WTC11 (cell line): ENCODE measurements around the gene SPATS2. TPM values are rescaled to one million over a fixed set of nuclear protein-coding genes. Genes with fewer than 3 reads are reported as not detected.

ENCODE experiments used
- ATAC-seq: fragments of 200-7000 bp; cut with Tn5 transposase; 2 replicates; pipeline ENCODE4 v1.10.0; 2021; ENCODE audit warnings: mild to moderate bottlenecking, moderate library complexity
- CTCF ChIA-PET: fragments of 300-600 bp; sonication (Branson Sonifier 250); formaldehyde crosslinking; loops from one replicate; lab custom pipeline; 2021; ENCODE audit warnings: antibody characterized with exemption; lab: Charles Lee
- POLR2A ChIA-PET: fragments of 350-600 bp; sonication (Branson Sonifier 250); formaldehyde crosslinking; loops from one replicate; lab custom pipeline; 2021; ENCODE audit warnings: antibody characterized with exemption; lab: Charles Lee
- DNase-seq: peaks from one replicate; pipeline ENCODE4 v3.0.0; 2021; ENCODE audit warnings: low spot score
- H3K27ac Mint-ChIP-seq: 2 replicates; pipeline ENCODE4 v1.8.0; 2021; ENCODE audit warnings: mixed read lengths
- H3K27me3 Mint-ChIP-seq: 2 replicates; pipeline ENCODE4 v1.8.0; 2021; ENCODE audit warnings: low read depth, mild to moderate bottlenecking, moderate library complexity, mixed read lengths
- H3K36me3 Mint-ChIP-seq: 2 replicates; pipeline ENCODE4 v1.8.0; 2021; ENCODE audit warnings: mixed read lengths
- H3K4me1 Mint-ChIP-seq: 2 replicates; pipeline ENCODE4 v1.8.0; 2022; ENCODE audit warnings: mixed read lengths
- H3K4me3 Mint-ChIP-seq: 2 replicates; pipeline ENCODE4 v1.8.0; 2021; ENCODE audit warnings: mild to moderate bottlenecking, moderate library complexity, mixed read lengths
- H3K9me3 Mint-ChIP-seq: 2 replicates; pipeline ENCODE4 v1.8.0; 2021; ENCODE audit warnings: mixed read lengths
- CREB1 ChIP-seq: sonication (generic); formaldehyde crosslinking; IDR thresholded peaks from 2 replicates; pipeline ENCODE4 v1.8.0; 2023; ENCODE audit warnings: mild to moderate bottlenecking, missing genetic modification reagents
- CREM ChIP-seq: sonication (generic); formaldehyde crosslinking; IDR thresholded peaks from 2 replicates; pipeline ENCODE4 v1.8.1; 2022; ENCODE audit warnings: mild to moderate bottlenecking, missing genetic modification reagents, moderate library complexity
- E2F4 ChIP-seq: sonication (generic); formaldehyde crosslinking; IDR thresholded peaks from 2 replicates; pipeline ENCODE4 v1.8.1; 2022; ENCODE audit warnings: low read depth, mild to moderate bottlenecking, moderate library complexity, missing genetic modification reagents, borderline replicate concordance
- ERG ChIP-seq: fragments of 250-450 bp; sonication (Bioruptor Pico); IDR thresholded peaks from 2 replicates; pipeline ENCODE4 v1.8.0; 2021; ENCODE audit warnings: mild to moderate bottlenecking
- HMGXB4 ChIP-seq: sonication (generic); formaldehyde crosslinking; IDR thresholded peaks from 2 replicates; pipeline ENCODE4 v1.8.1; 2023; ENCODE audit warnings: mild to moderate bottlenecking, moderate library complexity, missing genetic modification reagents
- IRF1 ChIP-seq: sonication (generic); formaldehyde crosslinking; IDR thresholded peaks from 2 replicates; pipeline ENCODE4 v1.8.0; 2023; ENCODE audit warnings: missing genetic modification reagents
- MXD4 ChIP-seq: fragments of 250-450 bp; sonication (Bioruptor Pico); IDR thresholded peaks from 2 replicates; pipeline ENCODE4 v1.8.0; 2021; ENCODE audit warnings: mild to moderate bottlenecking, moderate library complexity, borderline replicate concordance
- NFATC4 ChIP-seq: fragments of 250-450 bp; sonication (Bioruptor Pico); IDR thresholded peaks from 2 replicates; pipeline ENCODE4 v1.9.0; 2021; ENCODE audit warnings: mild to moderate bottlenecking
- NR2C2 ChIP-seq: sonication (generic); formaldehyde crosslinking; IDR thresholded peaks from 2 replicates; pipeline ENCODE4 v1.8.0; 2022; ENCODE audit warnings: mild to moderate bottlenecking, missing genetic modification reagents
- PRRX2 ChIP-seq: fragments of 250-450 bp; sonication (Bioruptor Pico); IDR thresholded peaks from 2 replicates; pipeline ENCODE4 v1.8.0; 2021; ENCODE audit warnings: mild to moderate bottlenecking
- SMAD4 ChIP-seq: sonication (generic); formaldehyde crosslinking; IDR thresholded peaks from 2 replicates; pipeline ENCODE4 v1.8.0; 2022; ENCODE audit warnings: mild to moderate bottlenecking, missing genetic modification reagents
- USF2 ChIP-seq: sonication (generic); formaldehyde crosslinking; IDR thresholded peaks from 2 replicates; pipeline ENCODE4 v1.8.1; 2023; ENCODE audit warnings: mild to moderate bottlenecking, missing genetic modification reagents, moderate library complexity
- ZNF138 ChIP-seq: sonication (generic); formaldehyde crosslinking; conservative IDR thresholded peaks from 2 replicates; pipeline ENCODE4 v1.8.1; 2022; ENCODE audit warnings: mild to moderate bottlenecking, moderate library complexity, missing genetic modification reagents
- ZNF232 ChIP-seq: sonication (generic); formaldehyde crosslinking; IDR thresholded peaks from 2 replicates; pipeline ENCODE4 v1.8.0; 2022; ENCODE audit warnings: mild to moderate bottlenecking, missing genetic modification reagents
- ZNF281 ChIP-seq: sonication (generic); formaldehyde crosslinking; IDR thresholded peaks from 2 replicates; pipeline ENCODE4 v1.8.0; 2023; ENCODE audit warnings: mild to moderate bottlenecking, missing genetic modification reagents
- ZNF396 ChIP-seq: fragments of 250-450 bp; sonication (Bioruptor Pico); IDR thresholded peaks from 2 replicates; pipeline ENCODE4 v1.8.0; 2021; ENCODE audit warnings: mild to moderate bottlenecking, moderate library complexity, borderline replicate concordance
- ZNF416 ChIP-seq: fragments of 250-450 bp; sonication (Bioruptor Pico); IDR thresholded peaks from 2 replicates; pipeline ENCODE4 v1.9.0; 2021; ENCODE audit warnings: mild to moderate bottlenecking, inconsistent platforms
- ZNF425 ChIP-seq: fragments of 250-450 bp; sonication (Bioruptor Pico); conservative IDR thresholded peaks from 2 replicates; pipeline ENCODE4 v1.9.0; 2021; ENCODE audit warnings: mild to moderate bottlenecking
- total RNA-seq: library from RNA; stranded (reverse); gene quantifications from 3 replicates; pipeline ENCODE4 v1.2.3, GENCODE V29; 2021

Gene SPATS2
- total RNA-seq, 1 experiment from 2014 or later: 25.9 TPM

GRCh38 chr12:49340095-49340870, 27.0 kb upstream of the SPATS2 start (continued):
- TF ChIP-seq ERG (CRISPR knock-in tag): no peak
- TF ChIP-seq PRRX2 (CRISPR knock-in tag): no peak
- TF ChIP-seq HMGXB4 (CRISPR knock-in tag): no peak
- no peak for TF ChIP-seq ZNF138

GRCh38 chr12:49340971-49341776, 26.1 kb upstream of the SPATS2 start:
- Mint-ChIP-seq H3K27ac (no peak overlapping the region), H3K36me3 (no peaks in the 10 kb centered on the region), H3K4me3 (peak overlapping the region; percentile 67), H3K4me1 (peaks cover 51% of the 10 kb centered on the region), H3K27me3 (peaks cover 99% of the 10 kb centered on the region), H3K9me3 (no peaks in the 10 kb centered on the region)
- CTCF ChIA-PET: interaction anchor here (0.7 to 3.9 kb wide), 45 partner anchors 9 to 605 kb away, joined by 3 to 264 read pairs (median 8); partner anchors contain the start of genes KCNH3, PRPF40B, PRPH and SPATS2
- POLR2A ChIA-PET: interaction anchor here (1.0 to 2.7 kb wide), 4 partner anchors 9 to 48 kb away, joined by 3 to 18 read pairs (median 9); partner anchors contain the start of gene TROAP
- DNase-seq: no peak
- TF ChIP-seq ZNF232 (CRISPR knock-in tag) (no peak), E2F4 (CRISPR knock-in tag) (no peak), SMAD4 (CRISPR knock-in tag) (no peak), ZNF138 (no peak), ZNF416 (CRISPR knock-in tag) (no peak), PRRX2 (CRISPR knock-in tag) (no peak), CREM (CRISPR knock-in tag) (no peak), CREB1 (CRISPR knock-in tag) (no peak), NR2C2 (CRISPR knock-in tag) (no peak), USF2 (no peak)
- TF ChIP-seq, all 79 proteins: peak for 0
- no peak for ATAC-seq

- POLR2A ChIA-PET: interaction anchor here (0.8 to 2.7 kb wide), 6 partner anchors 10 to 48 kb away, joined by 3 to 18 read pairs (median 6); partner anchors contain the start of genes PRPH and TROAP
- peak overlapping the region; percentile 67 for H3K4me3 Mint-ChIP-seq
- TF ChIP-seq ZNF396 (CRISPR knock-in tag): no peak
- no peak for TF ChIP-seq ZNF232 (CRISPR knock-in tag)
- no peak for TF ChIP-seq MXD4 (CRISPR knock-in tag)
- TF ChIP-seq ZNF281: no peak
- no peak for TF ChIP-seq ZNF425 (CRISPR knock-in tag)
- TF ChIP-seq NFATC4: no peak
- no peak for TF ChIP-seq IRF1 (CRISPR knock-in tag)
These were observed 25.5 kb upstream of the SPATS2 start for GRCh38 chr12:49341777-49342065.

More at GRCh38 chr12:49341777-49342065, 25.5 kb upstream of the SPATS2 start:
- no peak for ATAC-seq
- H3K4me1 Mint-ChIP-seq: peaks cover 55% of the 10 kb centered on the region
- no peak for DNase-seq
- peaks cover 99% of the 10 kb centered on the region for H3K27me3 Mint-ChIP-seq
- H3K9me3 Mint-ChIP-seq: no peaks in the 10 kb centered on the region
- H3K36me3 Mint-ChIP-seq: no peaks in the 10 kb centered on the region
- CTCF ChIA-PET: interaction anchor here (0.6 to 3.9 kb wide), 59 partner anchors 9 to 604 kb away, joined by 3 to 264 read pairs (median 5); partner anchors contain the start of genes KCNH3, PRPF40B, PRPH and SPATS2
- H3K27ac Mint-ChIP-seq: no peak overlapping the region
